Gastrocnemius medialis (tissue), 4 donors: ENCODE data around the gene DMKN. TPM values are rescaled to one million over a fixed set of nuclear protein-coding genes. Genes with fewer than 3 reads are reported as not detected.

ENCODE experiments used
- ATAC-seq, 2 donors: fragments of 150-250 bp; one replicate each; pipeline ENCODE4 v1.9.1; 2016
- DNase-seq, 2 donors: peaks; one replicate each; pipeline ENCODE4 v3.0.0-alpha.2; 2019
- H3K27ac ChIP-seq, 4 donors: fragments of 200-600 bp; sonication (generic); 1 replicate in 1 of 4; 2 replicates in 3 of 4; pipeline ENCODE4 v1.5.1; 2016 to 2018; ENCODE audit warnings: mild to moderate bottlenecking in 2 of 4, moderate library complexity in 1 of 4
- H3K27me3 ChIP-seq, 3 donors: fragments of 200-600 bp; sonication (generic) in 2 of 3; 1 replicate in 1 of 3; 2 replicates in 2 of 3; pipeline versions ENCODE4 v1.5.1 to v1.6.0; 2016 to 2019; ENCODE audit warnings: mild to moderate bottlenecking in 1 of 3, moderate library complexity in 1 of 3
- H3K36me3 ChIP-seq, 2 donors: fragments of 200-600 bp; sonication (generic) in 1 of 2; one replicate each; pipeline ENCODE4 v1.5.1; 2017 to 2018
- H3K4me1 ChIP-seq, 2 donors: fragments of 200-600 bp; sonication (generic) in 1 of 2; one replicate each; pipeline ENCODE4 v1.5.1; 2016 to 2017; ENCODE audit warnings: mild to moderate bottlenecking in 2 of 2
- H3K4me3 ChIP-seq, 4 donors: fragments of 200-600 bp; sonication (generic) in 3 of 4; 1 replicate in 1 of 4; 2 replicates in 3 of 4; pipeline ENCODE4 v1.5.1; 2016 to 2019; ENCODE audit warnings: mild to moderate bottlenecking in 2 of 4
- H3K9me3 ChIP-seq, 3 donors: fragments of 200-600 bp; sonication (generic) in 2 of 3; 1 replicate in 1 of 3; 2 replicates in 2 of 3; pipeline ENCODE4 v1.5.1; 2016 to 2019
- CTCF ChIP-seq, 5 experiments: fragments of 450-650 bp in 3 of 5; fragments of 200-600 bp in 2 of 5; sonication (generic) in 2 of 5; IDR thresholded peaks in 4 of 5; conservative IDR thresholded peaks in 1 of 5; 1 replicate in 4 of 5; 2 replicates in 1 of 5; pipeline ENCODE4 v1.5.1; 2016 to 2019; ENCODE audit warnings: antibody characterized with exemption in 5 of 5, mild to moderate bottlenecking in 3 of 5, moderate library complexity in 3 of 5
- POLR2A ChIP-seq, 2 donors: fragments of 450-650 bp; IDR thresholded peaks; one replicate each; pipeline ENCODE4 v1.6.1; 2017; ENCODE audit warnings: antibody characterized with exemption in 2 of 2, mild to moderate bottlenecking in 2 of 2, moderate library complexity in 2 of 2
- in situ Hi-C, 4 donors: fragments of 200-750 bp; cut with MboI; loops; one replicate each; pipeline versions ENCODE4 v1.15.0 to v1.8.0; 2017; ENCODE audit warnings: low sequenced_read_pairs in 4 of 4
- intact Hi-C: fragments of 100-400 bp; cut with DNase I; formaldehyde crosslinking; loops from one replicate; pipeline ENCODE4 v1.15.1; 2023; ENCODE audit warnings: low total_unique reads
- total RNA-seq, 4 donors: library from RNA; depleted of rRNA; stranded (reverse); fragments of >200 nt; gene quantifications; one replicate each; pipeline versions ENCODE4 v1.1.0 to v1.2.3, GENCODE V29; 2016

The DMKN gene
- total RNA-seq, 4 donors from 2014 or later, result 0.89 TPM; not detected in 3

GRCh38 chr19:35509018-35509652 is 4.3 kb downstream of the DMKN start:
- Histone ChIP-seq H3K9me3 (no peaks in the 10 kb centered on the region), H3K36me3 (no peaks in the 10 kb centered on the region), H3K4me3 (no peak overlapping the region), H3K27me3 (peaks cover 40 to 55% (median 44%) of the 10 kb centered on the region in 3 donors), H3K27ac (no peak overlapping the region), H3K4me1 (peaks cover 0 to 4% of the 10 kb centered on the region in 2 donors)
- intact Hi-C loops, result no loop called here
- no peak for ATAC-seq
- DNase-seq, result no peak
- in situ Hi-C loops, result no loop called here
- TF ChIP-seq POLR2A (IDR thresholded peaks at IDR 0.05) (no peak), CTCF (IDR thresholded peaks at IDR 0.05 in 4 of 5, conservative IDR thresholded peaks at IDR 0.05 in 1 of 5) (no peak)

GRCh38 chr19:35508129-35508528 is 5.3 kb downstream of the DMKN start:
- ATAC-seq (no peak), DNase-seq (no peak)
- Histone ChIP-seq H3K9me3 (no peaks in the 10 kb centered on the region), H3K27me3 (peaks cover 37 to 51% (median 40%) of the 10 kb centered on the region in 3 donors), H3K4me1 (peaks cover 0 to 4% of the 10 kb centered on the region in 2 donors), H3K4me3 (no peak overlapping the region), H3K36me3 (no peaks in the 10 kb centered on the region), H3K27ac (no peak overlapping the region)
- TF ChIP-seq POLR2A (IDR thresholded peaks at IDR 0.05) (no peak), CTCF (IDR thresholded peaks at IDR 0.05 in 4 of 5, conservative IDR thresholded peaks at IDR 0.05 in 1 of 5) (no peak)
- in situ Hi-C loops (no loop called here), intact Hi-C loops (no loop called here)

- intact Hi-C loops, result no loop called here
- ATAC-seq, result no peak
Measured at GRCh38 chr19:35507561-35507960, 5.9 kb downstream of the DMKN start.

GRCh38 chr19:35506011-35506410 is 7.4 kb downstream of the DMKN start:
- intact Hi-C loops, result no loop called here
- peaks cover 30 to 40% (median 37%) of the 10 kb centered on the region in 3 donors for H3K27me3 ChIP-seq
- in situ Hi-C loops, result no loop called here
- no peak overlapping the region for H3K4me3 ChIP-seq
- no peak for DNase-seq
- TF ChIP-seq CTCF (IDR thresholded peaks at IDR 0.05 in 4 of 5, conservative IDR thresholded peaks at IDR 0.05 in 1 of 5), result no peak
- TF ChIP-seq POLR2A (IDR thresholded peaks at IDR 0.05), result no peak
- no peaks in the 10 kb centered on the region for H3K9me3 ChIP-seq
- no peaks in the 10 kb centered on the region for H3K36me3 ChIP-seq
- H3K27ac ChIP-seq, result no peak overlapping the region
- H3K4me1 ChIP-seq, result peaks cover 0 to 4% of the 10 kb centered on the region in 2 donors
- no peak for ATAC-seq

More at GRCh38 chr19:35507561-35507960, 5.9 kb downstream of the DMKN start:
- Histone ChIP-seq H3K27me3 (peaks cover 37 to 50% (median 40%) of the 10 kb centered on the region in 3 donors), H3K36me3 (no peaks in the 10 kb centered on the region), H3K4me1 (peaks cover 0 to 4% of the 10 kb centered on the region in 2 donors), H3K4me3 (no peak overlapping the region), H3K27ac (no peak overlapping the region), H3K9me3 (no peaks in the 10 kb centered on the region)
- DNase-seq, result no peak
- TF ChIP-seq POLR2A (IDR thresholded peaks at IDR 0.05) (no peak), CTCF (IDR thresholded peaks at IDR 0.05 in 4 of 5, conservative IDR thresholded peaks at IDR 0.05 in 1 of 5) (no peak)
- in situ Hi-C loops, result no loop called here
